OCI-LY1 (cell line): ENCODE measurements around the gene CD200.

Experiments used
- H2AFZ ChIP-seq: fragments of 200-600 bp; sonication (generic), shearing (Covaris generic); 2 replicates; pipeline ENCODE4 v1.6.0; 2014; ENCODE audit warnings: antibody characterized with exemption, mild to moderate bottlenecking, low read length
- H3F3A ChIP-seq: fragments of 200-600 bp; sonication (generic), shearing (Covaris generic); 2 replicates; pipeline ENCODE4 v1.6.0; 2014; ENCODE audit warnings: mild to moderate bottlenecking, antibody characterized with exemption, low read length, moderate library complexity; ENCODE audit not compliant: insufficient read depth
- H3K27ac ChIP-seq: fragments of 200-600 bp; sonication (generic); 2 replicates; pipeline ENCODE4 v1.5.1; 2014; ENCODE audit warnings: low read length, mixed run types, mild to moderate bottlenecking, low read depth; ENCODE audit not compliant: poor library complexity, severe bottlenecking
- H3K27me3 ChIP-seq: fragments of 200-600 bp; sonication (generic); 2 replicates; pipeline ENCODE4 v1.6.0; 2014; ENCODE audit warnings: antibody characterized with exemption, mild to moderate bottlenecking, low read length, moderate library complexity; ENCODE audit not compliant: insufficient read depth
- H3K36me3 ChIP-seq: fragments of 200-600 bp; sonication (generic); 2 replicates; pipeline ENCODE4 v1.6.1; 2014; ENCODE audit warnings: mild to moderate bottlenecking, antibody characterized with exemption, low read length, moderate library complexity, mixed read lengths; ENCODE audit not compliant: insufficient read depth
- H3K4me1 ChIP-seq: fragments of 200-600 bp; sonication (generic); 2 replicates; pipeline ENCODE4 v1.5.1; 2014; ENCODE audit warnings: mild to moderate bottlenecking, low read length, moderate library complexity; ENCODE audit not compliant: insufficient read depth, severe bottlenecking
- H3K4me2 ChIP-seq: fragments of 200-600 bp; sonication (generic), shearing (Covaris generic); 2 replicates; pipeline ENCODE4 v1.6.1; 2014; ENCODE audit warnings: low read length
- H3K4me3 ChIP-seq: fragments of 200-600 bp; sonication (generic); 2 replicates; pipeline ENCODE4 v1.5.1; 2014; ENCODE audit warnings: low read length, low read depth, mild to moderate bottlenecking, mixed read lengths; ENCODE audit not compliant: poor library complexity, severe bottlenecking
- H3K79me2 ChIP-seq: fragments of 200-600 bp; shearing (Covaris generic); 2 replicates; pipeline ENCODE4 v1.6.1; 2016; ENCODE audit warnings: mixed run types, low read length, mixed read lengths; ENCODE audit not compliant: insufficient read depth
- H3K9ac ChIP-seq: fragments of 200-600 bp; sonication (generic), shearing (Covaris generic); 2 replicates; pipeline ENCODE4 v1.6.1; 2014; ENCODE audit warnings: mild to moderate bottlenecking, low read length, mixed read lengths
- H3K9me2 ChIP-seq: fragments of 200-600 bp; sonication (generic), shearing (Covaris generic); 2 replicates; pipeline ENCODE4 v1.6.1; 2014; ENCODE audit warnings: low read depth, mild to moderate bottlenecking, low read length, mixed read lengths
- H3K9me3 ChIP-seq: fragments of 200-600 bp; shearing (Covaris generic); 2 replicates; pipeline ENCODE4 v1.6.1; 2014; ENCODE audit warnings: low read length, mixed read lengths
- H4K20me1 ChIP-seq: fragments of 200-600 bp; sonication (generic), shearing (Covaris generic); 2 replicates; pipeline ENCODE4 v1.6.0; 2016; ENCODE audit warnings: mild to moderate bottlenecking, low read length; ENCODE audit not compliant: insufficient read depth
- EZH2 ChIP-seq: fragments of 200-600 bp; sonication (generic), shearing (Covaris generic); IDR thresholded peaks from 2 replicates; pipeline ENCODE4 v1.8.0; 2017; ENCODE audit warnings: borderline replicate concordance, mixed run types, mild to moderate bottlenecking, antibody characterized with exemption, low read length, moderate library complexity, mixed read lengths
- TF ChIP-seq, protein P1 (sequence below): fragments of 200-600 bp; sonication (generic), shearing (Covaris generic); IDR thresholded peaks from 2 replicates; pipeline ENCODE4 v1.5.1; 2017; ENCODE audit warnings: mild to moderate bottlenecking, antibody characterized with exemption, low read length, moderate library complexity, mixed read lengths

CD200 gene

DNA sequence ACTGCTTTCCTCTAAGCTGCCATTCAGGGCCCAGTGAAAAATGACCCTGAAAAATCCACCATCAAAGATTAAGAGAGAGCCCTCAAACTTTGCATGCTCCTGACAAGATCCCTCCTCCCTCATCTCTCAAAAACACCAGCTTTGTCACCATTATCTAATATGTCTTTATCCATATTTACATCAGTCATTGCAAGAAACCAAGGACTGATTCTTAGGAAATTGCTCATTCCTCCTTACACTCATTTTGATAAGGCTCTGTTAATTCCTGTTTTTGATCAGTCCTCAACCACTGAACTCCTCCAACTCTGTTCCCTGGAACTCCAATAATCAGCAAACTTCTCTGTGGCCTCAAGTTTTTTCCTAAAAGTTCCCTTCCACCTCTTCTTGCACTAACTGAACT lies 51.8 kb downstream of the CD200 start:
- H3K27ac ChIP-seq: no peak overlapping the region
- H3K79me2 ChIP-seq: no peaks in the 10 kb centered on the region
- no peaks in the 10 kb centered on the region for H3F3A ChIP-seq
- no peak overlapping the region for H3K9ac ChIP-seq
- no peaks in the 10 kb centered on the region for H3K27me3 ChIP-seq
- H3K4me1 ChIP-seq: no peaks in the 10 kb centered on the region
- H3K36me3 ChIP-seq: no peaks in the 10 kb centered on the region
- H3K9me2 ChIP-seq: no peaks in the 10 kb centered on the region
- H2AFZ ChIP-seq: no peak overlapping the region
- no peak overlapping the region for H3K4me2 ChIP-seq
- H3K4me3 ChIP-seq: no peak overlapping the region
- H3K9me3 ChIP-seq: no peaks in the 10 kb centered on the region
- no peak for TF ChIP-seq EZH2
- TF ChIP-seq, protein P1, sequence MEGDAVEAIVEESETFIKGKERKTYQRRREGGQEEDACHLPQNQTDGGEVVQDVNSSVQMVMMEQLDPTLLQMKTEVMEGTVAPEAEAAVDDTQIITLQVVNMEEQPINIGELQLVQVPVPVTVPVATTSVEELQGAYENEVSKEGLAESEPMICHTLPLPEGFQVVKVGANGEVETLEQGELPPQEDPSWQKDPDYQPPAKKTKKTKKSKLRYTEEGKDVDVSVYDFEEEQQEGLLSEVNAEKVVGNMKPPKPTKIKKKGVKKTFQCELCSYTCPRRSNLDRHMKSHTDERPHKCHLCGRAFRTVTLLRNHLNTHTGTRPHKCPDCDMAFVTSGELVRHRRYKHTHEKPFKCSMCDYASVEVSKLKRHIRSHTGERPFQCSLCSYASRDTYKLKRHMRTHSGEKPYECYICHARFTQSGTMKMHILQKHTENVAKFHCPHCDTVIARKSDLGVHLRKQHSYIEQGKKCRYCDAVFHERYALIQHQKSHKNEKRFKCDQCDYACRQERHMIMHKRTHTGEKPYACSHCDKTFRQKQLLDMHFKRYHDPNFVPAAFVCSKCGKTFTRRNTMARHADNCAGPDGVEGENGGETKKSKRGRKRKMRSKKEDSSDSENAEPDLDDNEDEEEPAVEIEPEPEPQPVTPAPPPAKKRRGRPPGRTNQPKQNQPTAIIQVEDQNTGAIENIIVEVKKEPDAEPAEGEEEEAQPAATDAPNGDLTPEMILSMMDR: no peak
- H4K20me1 ChIP-seq: no peaks in the 10 kb centered on the region

DNA sequence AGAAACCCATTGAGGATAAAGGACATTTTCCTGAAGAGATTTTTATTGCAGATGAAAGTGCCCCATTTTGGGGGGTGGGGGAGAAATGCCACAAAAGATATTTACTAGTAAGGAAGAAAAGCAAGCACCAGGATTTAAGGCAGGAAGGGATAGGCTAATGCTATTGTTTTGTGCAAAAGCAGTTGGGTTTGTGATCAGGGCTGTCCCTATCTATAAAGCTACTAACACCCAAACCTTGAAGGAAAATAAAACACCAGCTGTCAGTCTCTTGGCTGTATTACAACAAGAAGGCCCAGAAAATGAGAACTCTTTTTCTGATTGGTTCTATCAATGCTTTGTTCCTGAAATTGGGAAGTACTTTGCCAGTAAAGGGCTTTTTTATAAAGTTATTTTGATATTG lies 56.0 kb downstream of the CD200 start:
- Histone ChIP-seq H3F3A (no peaks in the 10 kb centered on the region), H3K9me3 (no peaks in the 10 kb centered on the region; the same call in 1 of the 2 replicates), H3K36me3 (no peaks in the 10 kb centered on the region), H3K4me1 (no peaks in the 10 kb centered on the region), H2AFZ (no peak overlapping the region), H3K9ac (no peak overlapping the region), H3K4me3 (no peak overlapping the region), H3K27ac (no peak overlapping the region), H4K20me1 (no peaks in the 10 kb centered on the region), H3K27me3 (no peaks in the 10 kb centered on the region), H3K79me2 (no peaks in the 10 kb centered on the region), H3K4me2 (no peak overlapping the region), H3K9me2 (no peaks in the 10 kb centered on the region)
- TF ChIP-seq, protein P1: no peak
- no peak for TF ChIP-seq EZH2

DNA sequence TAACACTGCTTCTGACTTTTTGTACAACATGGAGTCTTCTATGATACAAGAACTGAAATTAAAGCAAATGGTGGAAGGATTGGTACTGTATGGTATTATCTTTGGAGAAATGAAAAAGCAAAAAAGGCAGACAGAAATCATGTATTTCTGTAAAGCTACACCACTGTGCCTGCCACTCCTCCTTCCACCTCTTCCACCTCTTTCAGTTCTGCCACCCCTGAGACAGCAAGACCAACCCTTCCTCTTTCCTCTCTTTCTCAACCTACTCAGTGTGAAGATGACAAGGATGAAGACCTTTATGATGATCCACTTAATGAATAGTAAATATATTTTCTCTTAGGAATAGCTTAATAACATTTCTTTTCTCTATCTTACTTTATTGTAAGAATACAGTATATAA lies 57.0 kb downstream of the CD200 start:
- H3K27me3 ChIP-seq: no peaks in the 10 kb centered on the region
- no peaks in the 10 kb centered on the region for H3K9me2 ChIP-seq
- TF ChIP-seq, protein P1: no peak
- TF ChIP-seq EZH2: no peak
- no peaks in the 10 kb centered on the region for H3K4me1 ChIP-seq
- no peak overlapping the region for H3K9ac ChIP-seq
- H3K79me2 ChIP-seq: no peaks in the 10 kb centered on the region
- H3K4me3 ChIP-seq: no peak overlapping the region
- H2AFZ ChIP-seq: no peak overlapping the region
- no peaks in the 10 kb centered on the region for H3F3A ChIP-seq
- no peaks in the 10 kb centered on the region for H4K20me1 ChIP-seq
- H3K36me3 ChIP-seq: no peaks in the 10 kb centered on the region
- no peak overlapping the region for H3K4me2 ChIP-seq
- no peaks in the 10 kb centered on the region; the same call in 1 of the 2 replicates for H3K9me3 ChIP-seq
- no peak overlapping the region for H3K27ac ChIP-seq
